Ovary (tissue), 9 donors: Measurements from ENCODE around the gene CUBN. TPM values are rescaled to one million over a fixed set of nuclear protein-coding genes. Genes with fewer than 3 reads are reported as not detected.
"Not testable (repeated sequence)": the region's sequence is repeated elsewhere in the genome, so short reads cannot be mapped to it uniquely, and the experiment has no call there.

Experiments used
- DNase-seq, 5 donors: peaks; one replicate each; pipeline ENCODE4 v3.0.0-alpha.2; 2019 to 2020
- H3K27ac ChIP-seq, 2 donors: fragments of 200-600 bp; one replicate each; pipeline versions ENCODE4 v1.5.1 to v1.8.0; 2019 to 2022
- H3K27me3 ChIP-seq: fragments of 200-600 bp; one replicate; pipeline ENCODE4 v1.8.0; 2022
- H3K36me3 ChIP-seq: fragments of 200-600 bp; sonication (generic); one replicate; pipeline ENCODE4 v1.5.1; 2019
- H3K4me1 ChIP-seq: one replicate; pipeline ENCODE4 v1.8.1; 2013; ENCODE audit warnings: mild to moderate bottlenecking, moderate library complexity; ENCODE audit not compliant: insufficient read depth
- H3K4me3 ChIP-seq: fragments of 200-600 bp; sonication (generic); one replicate; pipeline ENCODE4 v1.5.1; 2017
- H3K9me3 ChIP-seq, 2 donors: fragments of 200-600 bp in 1 of 2; sonication (generic) in 1 of 2; one replicate each; pipeline versions ENCODE4 v1.5.1 to v1.8.1; 2013 to 2019; ENCODE audit warnings: mild to moderate bottlenecking in 1 of 2, moderate library complexity in 1 of 2
- CTCF ChIP-seq, 3 donors: fragments of 450-650 bp in 2 of 3; fragments of 200-600 bp in 1 of 3; IDR thresholded peaks; one replicate each; pipeline versions ENCODE4 v1.5.1 to v1.8.0; 2016 to 2022; ENCODE audit warnings: antibody characterized with exemption in 3 of 3, mild to moderate bottlenecking in 1 of 3
- EP300 ChIP-seq: sonication (generic); formaldehyde crosslinking; IDR thresholded peaks from one replicate; pipeline ENCODE4 v1.6.1; 2017; ENCODE audit warnings: antibody characterized with exemption
- POLR2A ChIP-seq: fragments of 450-650 bp; IDR thresholded peaks from one replicate; pipeline ENCODE4 v1.6.1; 2017; ENCODE audit warnings: antibody characterized with exemption, mild to moderate bottlenecking, moderate library complexity
- WGBS, 3 donors: extraction: QIAGEN DNeasy Blood & Tissue Kit in 1 of 3; methylation state at CpG; one replicate each; pipeline versions ENCODE4 v1.1.5 to v1.1.7; 2013 to 2017; 5-methylcytosine and 5-hydroxymethylcytosine counted together
- intact Hi-C, 4 donors: fragments of 100-400 bp; cut with DNase I; formaldehyde crosslinking; loops; one replicate each; pipeline versions ENCODE4 v1.11.0 to v1.15.1; 2022 to 2023
- polyA plus RNA-seq, 2 donors: library from polyadenylated mRNA; stranded (reverse); fragments of 200-250 nt in 1 of 2; fragments of 350-450 nt in 1 of 2; fragmentation: Illumina TruSeq in 1 of 2; extraction: RNeasy Lipid Tissue Mini Kit (QIAGEN cat#74804) in 1 of 2; gene quantifications; one replicate each; pipeline ENCODE4 v1.2.3, GENCODE V29; 2013 to 2014
- total RNA-seq, 7 donors: library from RNA; depleted of rRNA in 2 of 7; stranded (reverse); fragments of >200 nt in 2 of 7; fragmentation: NEBNext Ultra II Directional in 3 of 7; extraction: Animal tissue kit (Norgen Biotek cat#: 25700) in 3 of 7; gene quantifications; one replicate each; pipeline versions ENCODE4 v1.1.0 to v1.2.4, GENCODE V29; 2016 to 2023
- donor health status: DM: no; HTN: no; CAD: no; lungs with moderate emphysema.
- donor health status: DM: no; HTN: no; CAD: no.
- donor health status: Bipolar disorder and iron deficiency.
- donor health status: DM: yes; HTN: yes; CAD: no.
- donor health status: DM: no; HTN: no; CAD: no.
- donor health status: DM: yes; HTN: yes; CAD: no.

Gene CUBN
- total and polyA plus RNA-seq, 9 donors: 1.9 to 5.8 (median 4.0) TPM

GRCh38 chr10:17022466-17022825 is 107.2 kb downstream of the CUBN start:
- peak in 2 of 5 donors; percentile 46 to 50 for DNase-seq
- no peaks in the 10 kb centered on the region for H3K36me3 ChIP-seq
- TF ChIP-seq CTCF (IDR thresholded peaks at IDR 0.05): no peak
- TF ChIP-seq POLR2A: no peak
- TF ChIP-seq EP300: no peak
- no peak overlapping the region for H3K27ac ChIP-seq
- H3K9me3 ChIP-seq: no peaks in the 10 kb centered on the region
- no peak overlapping the region for H3K4me3 ChIP-seq
- peaks cover 8% of the 10 kb centered on the region for H3K4me1 ChIP-seq
- WGBS, 3 donors: 39 to 58% (median 52%) methylated on average over 6 of the region's 6 CpGs
- no peaks in the 10 kb centered on the region for H3K27me3 ChIP-seq
- intact Hi-C loops: no loop called here

GRCh38 chr10:17021656-17022465 is 107.8 kb downstream of the CUBN start:
- 74 to 91% (median 82%) methylated on average over 10 of the region's 10 CpGs for WGBS, 3 donors
- Histone ChIP-seq H3K27me3 (no peaks in the 10 kb centered on the region), H3K36me3 (no peaks in the 10 kb centered on the region), H3K9me3 (no peaks in the 10 kb centered on the region), H3K27ac (no peak overlapping the region), H3K4me3 (no peak overlapping the region), H3K4me1 (peaks cover 8% of the 10 kb centered on the region)
- intact Hi-C loops: no loop called here
- TF ChIP-seq EP300 (no peak), CTCF (IDR thresholded peaks at IDR 0.05) (no peak), POLR2A (no peak)
- no peak for DNase-seq

- peaks cover 3% of the 10 kb centered on the region for H3K4me1 ChIP-seq
- H3K36me3 ChIP-seq: no peaks in the 10 kb centered on the region
- TF ChIP-seq POLR2A (no peak), CTCF (IDR thresholded peaks at IDR 0.05) (no peak)
- no peaks in the 10 kb centered on the region for H3K9me3 ChIP-seq
- intact Hi-C loops: no loop called here
- no peaks in the 10 kb centered on the region for H3K27me3 ChIP-seq
- DNase-seq: no peak
- H3K27ac ChIP-seq: no peak overlapping the region
- 89 to 94% (median 92%) methylated on average over 5 of the region's 5 CpGs for WGBS, 3 donors
- no peak overlapping the region for H3K4me3 ChIP-seq
These were observed 109.9 kb downstream of the CUBN start for GRCh38 chr10:17019696-17020095.

- H3K27me3 ChIP-seq, DNase-seq, H3K9me3 ChIP-seq, H3K27ac ChIP-seq, H3K4me3 ChIP-seq, intact Hi-C loops, H3K36me3 ChIP-seq: not testable (repeated sequence)
- H3K4me1 ChIP-seq: peaks cover 12% of the 10 kb centered on the region
- 50 to 79% (median 75%) methylated on average over 2 of the region's 2 CpGs for WGBS, 3 donors
These were observed 116.3 kb downstream of the CUBN start for GRCh38 chr10:17013131-17013983.

- intact Hi-C loops, H3K4me3 ChIP-seq, H3K36me3 ChIP-seq, H3K27me3 ChIP-seq, H3K27ac ChIP-seq, H3K9me3 ChIP-seq, DNase-seq: not testable (repeated sequence)
- peaks cover 18% of the 10 kb centered on the region for H3K4me1 ChIP-seq
These were observed 116.9 kb downstream of the CUBN start for GRCh38 chr10:17012731-17013130.
